GM21717 (cell line): ENCODE results near the gene RSPH3.
"Not testable (repeated sequence)": the region's sequence is repeated elsewhere in the genome, so short reads cannot be mapped to it uniquely, and the experiment has no call there.

Source experiments
- ATAC-seq: cut with Tn5 transposase; IDR thresholded peaks from one replicate; pipeline ENCODE4 v1.9.1; 2021; ENCODE audit warnings: mild to moderate bottlenecking, moderate library complexity; ENCODE audit not compliant: unreplicated experiment

RSPH3 gene

GRCh38 chr6:158977382-158977781, 22.6 kb downstream of the RSPH3 start:
- no peak for ATAC-seq

- no peak for ATAC-seq
Observed at GRCh38 chr6:158972241-158973233, 27.5 kb downstream of the RSPH3 start.

- no peak for ATAC-seq
Observed at GRCh38 chr6:158970640-158971275, 29.2 kb downstream of the RSPH3 start.

GRCh38 chr6:158969148-158969547, 30.9 kb downstream of the RSPH3 start:
- ATAC-seq: no peak

- no peak for ATAC-seq
Observed at GRCh38 chr6:158963020-158963808, 36.8 kb downstream of the RSPH3 start.

- ATAC-seq: no peak
Observed at GRCh38 chr6:158962371-158962770, 37.6 kb downstream of the RSPH3 start.

- ATAC-seq: no peak
Observed at GRCh38 chr6:158960026-158960425, 40.0 kb downstream of the RSPH3 start.

- ATAC-seq: no peak
Observed at GRCh38 chr6:158959552-158959951, 40.5 kb downstream of the RSPH3 start.

- no peak for ATAC-seq
Observed at GRCh38 chr6:158958504-158959386, 41.3 kb downstream of the RSPH3 start.

GRCh38 chr6:158955255-158955654, 44.7 kb downstream of the RSPH3 start:
- ATAC-seq: no peak

GRCh38 chr6:158954753-158955152, 45.2 kb downstream of the RSPH3 start:
- no peak for ATAC-seq

- ATAC-seq: not testable (repeated sequence)
Observed at GRCh38 chr6:158952011-158952410, 48.0 kb downstream of the RSPH3 start.

- not testable (repeated sequence) for ATAC-seq
Observed at GRCh38 chr6:158951565-158951964, 48.4 kb downstream of the RSPH3 start.

- ATAC-seq: no peak
Observed at GRCh38 chr6:158947284-158947683, 52.7 kb downstream of the RSPH3 start.

GRCh38 chr6:158943380-158944032, 56.5 kb downstream of the RSPH3 start:
- no peak for ATAC-seq

GRCh38 chr6:158942349-158942748, 57.7 kb downstream of the RSPH3 start:
- ATAC-seq: no peak

GRCh38 chr6:158941246-158941645, 58.8 kb downstream of the RSPH3 start:
- ATAC-seq: no peak

- no peak for ATAC-seq
Observed at GRCh38 chr6:158939255-158940159, 60.5 kb downstream of the RSPH3 start.

GRCh38 chr6:158938811-158939254, 61.2 kb downstream of the RSPH3 start:
- no peak for ATAC-seq
